Skeletal muscle cell (primary cell): ENCODE results near the gene CEP68.

Source experiments
- DNase-seq: peaks from one replicate; pipeline ENCODE4 v3.0.0-alpha.2; 2010; ENCODE audit warnings: low read depth
- H3K4me3 ChIP-seq: 2 replicates; pipeline ENCODE4 v1.5.1; 2011; ENCODE audit warnings: low read depth, mild to moderate bottlenecking, control low read depth, low read length, moderate library complexity

The CEP68 gene

GRCh38 chr2:65073879-65074565, 17.8 kb downstream of the CEP68 start:
- no peak overlapping the region for H3K4me3 ChIP-seq
- DNase-seq = no peak

GRCh38 chr2:65075176-65075575, 19.0 kb downstream of the CEP68 start:
- no peak overlapping the region for H3K4me3 ChIP-seq
- DNase-seq = no peak

GRCh38 chr2:65075605-65076344, 19.6 kb downstream of the CEP68 start:
- no peak for DNase-seq
- no peak overlapping the region for H3K4me3 ChIP-seq

GRCh38 chr2:65076345-65076710, 20.1 kb downstream of the CEP68 start:
- DNase-seq = peak; percentile 38
- H3K4me3 ChIP-seq = no peak overlapping the region

- DNase-seq = no peak
- no peak overlapping the region for H3K4me3 ChIP-seq
These were observed 21.7 kb downstream of the CEP68 start for GRCh38 chr2:65077898-65078297.

GRCh38 chr2:65079017-65079416, 22.8 kb downstream of the CEP68 start:
- no peak for DNase-seq
- H3K4me3 ChIP-seq = no peak overlapping the region

GRCh38 chr2:65081232-65081685, 25.0 kb downstream of the CEP68 start:
- no peak for DNase-seq

GRCh38 chr2:65085148-65085547, 28.9 kb downstream of the CEP68 start:
- DNase-seq = no peak
- H3K4me3 ChIP-seq = no peak overlapping the region

More at GRCh38 chr2:65081232-65081685, 25.0 kb downstream of the CEP68 start:
- H3K4me3 ChIP-seq = no peak overlapping the region

GRCh38 chr2:65092791-65093190, 36.6 kb downstream of the CEP68 start:
- no peak overlapping the region for H3K4me3 ChIP-seq
- DNase-seq = no peak

- no peak for DNase-seq
- no peak overlapping the region for H3K4me3 ChIP-seq
These were observed 37.0 kb downstream of the CEP68 start for GRCh38 chr2:65093211-65093610.

- DNase-seq = no peak
- H3K4me3 ChIP-seq = no peak overlapping the region
These were observed 40.7 kb downstream of the CEP68 start for GRCh38 chr2:65096948-65097347.

GRCh38 chr2:65097844-65098243, 41.6 kb downstream of the CEP68 start:
- H3K4me3 ChIP-seq = no peak overlapping the region
- no peak for DNase-seq

GRCh38 chr2:65098741-65099140, 42.5 kb downstream of the CEP68 start:
- no peak overlapping the region for H3K4me3 ChIP-seq
- no peak for DNase-seq

GRCh38 chr2:65101071-65101470, 44.9 kb downstream of the CEP68 start:
- DNase-seq = no peak
- H3K4me3 ChIP-seq = no peak overlapping the region

- DNase-seq = no peak
- no peak overlapping the region for H3K4me3 ChIP-seq
These were observed 46.9 kb downstream of the CEP68 start for GRCh38 chr2:65103013-65103715.

GRCh38 chr2:65107530-65107929, 51.3 kb downstream of the CEP68 start:
- no peak for DNase-seq
- no peak overlapping the region for H3K4me3 ChIP-seq

- DNase-seq = no peak
- no peak overlapping the region for H3K4me3 ChIP-seq
These were observed 52.6 kb downstream of the CEP68 start for GRCh38 chr2:65108780-65109179.

- no peak overlapping the region for H3K4me3 ChIP-seq
- DNase-seq = no peak
These were observed 56.4 kb downstream of the CEP68 start for GRCh38 chr2:65112633-65113032.

- DNase-seq = no peak
- H3K4me3 ChIP-seq = no peak overlapping the region
These were observed 57.0 kb downstream of the CEP68 start for GRCh38 chr2:65113229-65113628.

- DNase-seq = no peak
- no peak overlapping the region for H3K4me3 ChIP-seq
These were observed 57.6 kb downstream of the CEP68 start for GRCh38 chr2:65113816-65114215.
